GM12872 (cell line): ENCODE data around the gene PDZD2.

ENCODE experiments used
- CTCF ChIP-seq: IDR thresholded peaks from 3 replicates; pipeline ENCODE4 v1.5.1; 2011; ENCODE audit warnings: low read depth, mild to moderate bottlenecking, low read length, moderate library complexity; ENCODE audit not compliant: insufficient read depth

PDZD2 gene

GRCh38 chr5:31954091-31954490 is 315.2 kb downstream of the PDZD2 start:
- TF ChIP-seq CTCF = no peak

GRCh38 chr5:31957151-31957550 is 318.2 kb downstream of the PDZD2 start:
- TF ChIP-seq CTCF = no peak

GRCh38 chr5:31962351-31962751 is 323.4 kb downstream of the PDZD2 start:
- no peak for TF ChIP-seq CTCF

- TF ChIP-seq CTCF = no peak
Observed at GRCh38 chr5:31962871-31963307, 324.0 kb downstream of the PDZD2 start.

GRCh38 chr5:31963358-31964006 is 324.6 kb downstream of the PDZD2 start:
- TF ChIP-seq CTCF = no peak

- TF ChIP-seq CTCF = no peak
Observed at GRCh38 chr5:31964007-31964360, 325.1 kb downstream of the PDZD2 start.

- TF ChIP-seq CTCF = no peak
Observed at GRCh38 chr5:31965227-31965626, 326.3 kb downstream of the PDZD2 start.

- TF ChIP-seq CTCF = no peak
Observed at GRCh38 chr5:31966936-31967335, 328.0 kb downstream of the PDZD2 start.
